ENCODE measurements around the gene SKI.
A peak's percentile ranks its signal among the peaks of the same experiment; 100 is the strongest.

SKI gene

GRCh38 chr1:2194898-2195673 lies 33.0 kb upstream of the SKI start:
- peak; percentile 31 for DNase-seq

DNA sequence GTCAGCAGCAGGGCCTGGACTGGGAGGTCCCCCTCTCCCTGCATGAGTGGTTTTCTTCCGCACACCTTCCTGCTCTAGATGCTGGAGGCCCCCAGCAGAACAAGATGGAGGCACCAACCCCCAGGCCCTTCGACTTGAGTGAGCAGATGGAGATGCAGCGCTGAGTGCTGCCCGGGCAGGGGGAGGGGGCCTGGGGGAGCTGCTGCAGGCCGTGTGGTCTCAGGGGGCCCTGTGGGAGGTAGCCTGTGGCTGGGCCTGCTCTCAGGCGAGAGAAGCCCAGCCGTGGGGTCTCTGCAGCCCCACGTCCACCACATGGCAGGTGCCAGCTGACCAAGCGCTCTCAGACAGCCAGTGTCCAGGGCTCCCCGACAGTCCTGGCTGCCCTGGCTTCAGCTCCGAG lies 32.3 kb upstream of the SKI start:
- DNase-seq, result no peak

GRCh38 chr1:2196901-2197638 lies 31.0 kb upstream of the SKI start:
- no peak for DNase-seq

GRCh38 chr1:2197707-2198165 lies 30.4 kb upstream of the SKI start:
- DNase-seq, result no peak

DNA sequence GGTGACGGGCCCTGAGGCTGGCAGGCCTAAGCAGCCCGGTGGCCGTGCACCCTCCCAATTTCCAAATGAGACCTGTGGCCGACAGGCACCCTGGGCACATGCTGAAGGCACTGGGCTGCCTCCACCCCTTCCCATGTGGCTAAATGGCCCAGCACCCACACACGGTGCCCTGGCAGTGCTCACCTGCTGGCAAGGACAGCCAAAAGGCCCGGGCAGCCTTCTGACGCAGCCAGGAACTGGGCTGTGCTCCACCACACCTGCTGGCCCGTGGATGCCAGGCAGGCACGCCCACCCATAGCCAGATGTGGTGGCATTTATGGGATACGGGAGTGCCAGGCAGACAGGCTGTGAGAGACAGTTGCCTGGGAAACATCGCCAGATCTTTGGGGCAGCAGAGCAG lies 29.5 kb upstream of the SKI start:
- DNase-seq, result no peak

- peak; percentile 40 for DNase-seq
Measured at GRCh38 chr1:2199042-2199810, 28.9 kb upstream of the SKI start.

GRCh38 chr1:2200308-2200943 lies 27.7 kb upstream of the SKI start:
- no peak for DNase-seq

- DNase-seq, result no peak
Measured at GRCh38 chr1:2201062-2201461, 27.1 kb upstream of the SKI start.

DNA sequence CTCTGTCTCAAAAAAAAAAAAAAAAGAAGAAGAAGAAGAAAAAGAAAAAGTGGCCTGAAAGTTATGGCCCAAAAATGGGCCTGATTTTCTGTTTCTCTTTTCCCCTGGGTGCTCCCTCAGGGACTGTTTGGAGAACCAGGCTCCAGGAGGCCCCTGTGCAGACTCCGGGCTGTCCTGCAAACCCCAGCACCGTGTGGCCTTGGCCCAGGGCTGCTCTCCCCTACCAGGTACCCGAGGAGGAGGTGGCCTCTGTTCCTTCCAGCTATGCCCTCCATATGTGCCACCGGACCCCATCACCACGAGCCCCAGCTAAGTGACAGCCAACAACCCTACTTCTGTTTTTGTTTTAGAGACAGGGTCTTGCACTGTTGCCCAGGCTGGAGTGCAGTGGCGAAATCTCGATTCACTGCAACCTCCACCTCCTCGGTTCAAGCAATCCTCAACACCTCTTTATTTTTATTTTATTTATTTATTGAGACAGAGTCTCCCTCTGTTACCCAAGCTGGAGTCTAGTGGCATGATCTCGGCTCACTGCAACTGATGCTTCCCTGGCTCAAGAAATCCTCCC lies 26.0 kb upstream of the SKI start:
- no peak for DNase-seq

GRCh38 chr1:2202843-2203601 lies 25.1 kb upstream of the SKI start:
- DNase-seq, result no peak

DNA sequence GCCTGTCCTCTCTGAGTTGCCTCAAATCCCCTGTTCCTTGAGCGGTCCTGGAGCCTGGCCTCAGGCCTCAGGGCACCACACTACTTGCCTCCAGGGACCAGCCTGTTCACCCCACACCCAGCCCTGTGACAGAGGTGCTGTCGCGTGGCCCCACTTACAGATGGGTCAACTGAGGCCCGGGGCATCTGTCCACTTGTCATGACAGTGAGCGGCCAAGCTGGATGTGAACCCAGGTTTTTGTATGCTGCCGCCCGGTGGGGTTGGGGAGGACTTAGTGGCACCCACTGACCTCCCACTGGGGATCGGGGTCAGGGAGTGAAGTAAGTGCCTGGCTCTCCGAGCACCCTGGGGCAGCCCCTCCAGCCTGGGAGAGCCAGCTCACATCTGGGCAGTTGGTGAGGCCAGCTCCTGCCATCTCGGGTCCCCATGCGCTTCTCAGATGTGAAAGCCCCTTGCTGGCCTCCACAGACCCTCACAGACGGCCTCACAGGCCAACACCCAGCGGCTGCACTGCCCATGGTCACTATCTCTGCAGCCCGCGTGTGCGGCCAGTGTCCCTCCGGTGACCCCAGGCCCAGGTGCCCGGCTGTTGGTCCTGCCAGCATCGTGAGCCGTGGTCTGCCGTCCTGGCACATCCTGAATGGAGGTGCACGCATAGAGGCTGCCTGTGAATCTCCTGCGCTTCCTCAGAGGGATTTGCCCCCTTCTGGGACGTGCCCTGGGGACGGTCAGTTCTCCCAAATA lies 24.3 kb upstream of the SKI start:
- no peak for DNase-seq

GRCh38 chr1:2204415-2205190 lies 23.5 kb upstream of the SKI start:
- no peak for DNase-seq

DNA sequence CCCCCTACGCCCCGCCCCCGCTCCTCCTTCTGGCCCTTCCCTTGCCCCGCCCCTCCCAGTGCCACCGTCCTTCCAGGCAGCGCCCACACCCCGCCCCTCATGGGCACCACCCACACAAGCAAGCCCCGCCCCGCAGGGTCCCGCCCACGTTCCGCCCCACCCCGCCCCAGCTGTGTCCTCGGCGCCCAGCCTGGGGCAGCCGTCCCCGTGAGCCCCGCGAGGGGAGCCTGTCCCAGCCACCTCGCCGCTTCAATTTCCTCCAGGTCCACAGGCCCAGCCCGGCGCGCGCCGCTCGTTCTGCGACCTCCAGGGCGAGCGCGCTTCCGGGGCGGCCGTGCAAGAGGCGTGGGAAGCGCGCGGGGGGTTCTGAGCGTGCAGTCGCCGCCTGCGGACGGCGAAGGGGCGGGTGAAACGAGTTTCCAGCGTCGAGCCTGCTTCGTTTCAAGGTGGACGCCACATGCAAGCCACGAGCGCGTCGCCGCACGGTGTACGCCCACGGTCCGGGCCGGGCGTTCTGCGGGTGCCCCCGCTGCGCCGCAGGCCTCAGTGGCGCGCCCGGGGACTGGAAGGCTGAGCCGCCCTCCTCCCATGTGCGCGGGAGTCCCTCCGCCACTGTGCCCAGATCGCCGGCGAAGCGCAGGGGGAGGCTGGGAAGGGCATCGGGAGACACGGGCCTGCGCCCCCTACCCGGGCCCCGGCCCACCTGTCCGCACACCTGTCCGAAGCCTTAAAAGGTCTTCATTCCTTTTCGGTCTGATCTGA lies 22.7 kb upstream of the SKI start:
- DNase-seq, result peak; percentile 22

DNA sequence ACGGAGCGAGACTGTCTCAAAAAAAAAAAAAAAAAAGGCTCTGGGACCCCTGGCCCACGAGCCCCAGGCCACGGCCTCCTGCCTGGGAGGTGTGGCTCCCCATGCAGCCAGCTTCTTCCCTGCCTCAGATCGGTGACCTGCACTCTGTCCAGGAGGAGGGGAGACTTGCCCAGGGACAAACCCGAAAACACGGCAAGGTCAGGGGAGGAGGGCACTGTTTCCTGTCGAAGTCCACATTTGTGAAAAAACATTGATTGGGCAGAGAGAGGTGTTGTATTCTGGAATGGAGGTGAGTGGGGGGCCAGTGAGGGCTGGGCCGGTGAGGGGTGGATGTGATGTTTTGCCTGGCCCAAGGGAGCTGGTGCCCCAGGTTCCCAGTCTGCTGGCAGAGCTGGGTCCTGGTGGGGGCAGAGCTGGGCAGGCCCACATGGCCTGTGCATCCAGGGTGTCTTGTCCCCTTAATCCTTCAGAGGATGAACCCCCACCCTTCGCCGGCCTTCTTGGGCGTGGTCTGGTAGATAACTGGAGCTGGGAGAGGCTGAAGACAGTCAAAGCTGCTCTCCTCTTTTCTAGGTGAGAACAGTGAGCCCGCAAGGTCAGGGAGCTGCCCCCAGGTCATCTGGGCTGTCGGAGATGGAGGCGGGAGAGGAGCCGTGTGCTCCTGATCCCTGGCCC lies 21.2 kb upstream of the SKI start:
- no peak for DNase-seq

DNA sequence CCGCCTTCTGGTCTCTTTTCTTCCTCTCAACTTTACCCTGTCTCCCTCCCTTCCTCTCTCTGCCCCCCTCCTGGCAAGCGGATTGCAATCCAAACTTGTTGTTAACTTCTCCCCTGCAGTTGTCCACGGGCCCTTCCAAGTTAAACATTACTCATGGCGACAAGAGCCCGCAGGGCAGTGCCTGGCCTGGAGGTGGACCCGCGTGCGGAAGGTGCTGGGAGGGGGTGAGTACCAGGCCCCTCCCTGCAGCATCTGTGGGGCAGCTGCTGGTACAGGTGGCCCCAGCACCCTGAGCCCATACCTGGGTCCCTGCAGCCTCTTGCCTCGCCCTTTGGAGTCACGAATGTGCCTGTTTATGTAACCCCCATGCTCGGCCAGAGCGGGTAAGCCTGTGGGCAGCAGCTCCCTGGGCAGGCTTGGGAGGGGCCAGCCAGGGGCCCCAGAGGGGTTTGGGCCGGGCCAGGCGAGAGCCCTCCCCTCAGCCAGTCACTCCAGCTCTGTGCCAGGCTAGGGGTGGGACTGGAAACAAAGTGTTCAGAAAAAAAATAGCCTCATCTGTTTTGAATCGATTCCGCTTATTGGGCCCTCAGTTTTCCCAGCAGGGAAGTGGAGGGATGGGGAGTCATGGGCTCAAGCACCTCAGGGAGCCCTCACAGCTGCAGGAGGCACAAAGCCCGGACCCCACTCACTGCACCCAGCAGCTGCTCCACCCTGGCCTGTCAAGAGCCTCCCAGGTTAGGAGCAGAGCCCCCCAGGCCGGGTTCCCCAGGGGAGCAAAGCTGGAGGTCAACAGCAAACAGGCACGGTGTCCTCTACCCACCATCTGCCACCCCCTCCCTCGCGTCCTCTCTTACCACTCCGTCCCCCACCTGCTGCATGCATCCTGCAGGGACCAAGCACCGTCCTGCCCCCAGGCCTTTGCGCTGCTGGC lies 19.5 kb upstream of the SKI start:
- no peak for DNase-seq

DNA sequence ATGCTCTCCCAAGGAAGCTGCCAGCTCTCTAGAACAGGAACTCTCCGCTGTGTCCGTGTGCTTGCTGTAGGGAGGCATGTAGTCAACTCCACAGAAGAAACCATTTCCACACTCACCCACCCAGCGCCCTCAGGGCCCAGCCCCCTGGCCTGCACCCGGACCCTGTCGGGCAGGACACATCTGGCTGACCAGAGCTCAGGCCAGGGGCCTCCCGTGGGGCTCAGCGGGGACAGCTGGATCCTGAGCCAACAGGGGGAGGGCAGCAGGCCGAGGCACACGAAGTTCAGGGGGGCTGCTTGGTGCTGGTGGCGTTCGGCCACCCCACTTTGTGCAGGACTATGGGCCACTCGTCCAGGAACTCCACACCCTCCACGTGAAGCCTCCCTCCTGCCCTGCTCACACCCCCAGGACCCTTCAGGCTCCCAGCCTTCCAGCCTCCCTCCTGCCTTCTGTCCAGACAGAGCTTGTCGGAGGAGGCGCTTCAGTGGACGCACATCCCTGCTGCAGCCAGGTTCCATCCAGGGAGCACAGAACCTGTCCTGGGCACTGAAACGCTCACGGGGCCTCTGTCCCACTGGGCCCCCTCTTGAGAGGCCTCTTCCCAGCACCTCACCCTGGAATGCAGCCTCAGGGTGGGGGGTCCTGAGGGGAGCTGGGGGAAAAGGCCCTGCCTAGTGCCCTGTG lies 18.6 kb upstream of the SKI start:
- DNase-seq, result no peak

DNA sequence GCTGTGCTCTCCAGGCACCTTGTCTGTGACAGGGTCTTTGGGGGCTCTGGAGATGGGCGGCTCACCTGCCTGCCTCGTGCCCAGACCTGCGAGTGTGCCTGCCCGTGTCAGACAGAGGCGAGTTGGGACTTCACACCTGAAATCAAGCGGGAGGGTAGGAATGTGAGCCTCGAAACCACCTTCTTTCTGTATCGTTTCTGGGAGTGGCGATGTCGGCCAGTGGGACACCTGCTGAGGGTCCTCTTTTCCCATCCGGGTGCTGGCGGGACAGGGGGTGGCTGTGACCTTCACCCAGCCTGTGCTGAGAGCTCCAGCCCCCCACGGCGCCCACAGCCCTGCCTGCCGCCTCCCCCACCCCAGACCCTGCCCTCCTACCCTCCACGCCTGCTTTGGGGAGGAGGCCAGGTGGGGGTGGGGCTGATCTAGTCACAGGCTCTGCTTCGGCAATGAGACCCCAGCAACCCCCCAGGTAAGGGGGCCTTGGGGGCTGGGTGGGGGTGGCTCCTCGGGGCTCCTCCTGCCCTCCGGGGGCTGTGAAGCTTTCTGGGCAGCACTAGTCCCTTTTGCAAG lies 17.9 kb upstream of the SKI start:
- DNase-seq, result no peak
